Keratinocyte (primary cell): ENCODE measurements around the gene RALY. TPM values are rescaled to one million over a fixed set of nuclear protein-coding genes. Genes with fewer than 3 reads are reported as not detected.

Experiments used
- DNase-seq: peaks from one replicate; pipeline ENCODE4 v3.0.0-alpha.2; 2011; ENCODE audit warnings: low read depth, missing footprints, low spot score
- FAIRE-seq: peaks from 2 replicates; lab custom pipeline; 2011; peaks lifted over from hg19 to GRCh38; lab: Jason Lieb, UNC
- H2AFZ ChIP-seq: 2 replicates; pipeline ENCODE4 v1.6.0; 2012; ENCODE audit warnings: low read length, control low read depth, inconsistent platforms; ENCODE audit not compliant: control insufficient read depth
- H3K27ac ChIP-seq: 2 replicates; pipeline ENCODE4 v1.5.1; 2011; ENCODE audit warnings: low read length; ENCODE audit not compliant: control insufficient read depth, insufficient read depth
- H3K27me3 ChIP-seq: 3 replicates; pipeline ENCODE4 v1.6.0; 2011; ENCODE audit warnings: low read length; ENCODE audit not compliant: control insufficient read depth, insufficient read depth; ENCODE audit errors: extremely low read depth
- H3K36me3 ChIP-seq, 2 experiments: 2 replicates in 1 of 2; 3 replicates in 1 of 2; pipeline ENCODE4 v1.5.1; 2011; ENCODE audit warnings: low read length in 2 of 2, mild to moderate bottlenecking in 1 of 2; ENCODE audit not compliant: control insufficient read depth in 2 of 2, insufficient read depth in 2 of 2; ENCODE audit errors: extremely low read depth in 1 of 2
- H3K4me1 ChIP-seq: 3 replicates; pipeline ENCODE4 v1.5.1; 2011; ENCODE audit warnings: low read length; ENCODE audit not compliant: control insufficient read depth, insufficient read depth; ENCODE audit errors: extremely low read depth
- H3K4me2 ChIP-seq: 3 replicates; pipeline ENCODE4 v1.6.0; 2011; ENCODE audit warnings: low read depth, low read length; ENCODE audit not compliant: control insufficient read depth, insufficient read depth; ENCODE audit errors: extremely low read depth
- H3K4me3 ChIP-seq, 3 experiments: fragments of 200-600 bp in 1 of 3; sonication (generic) in 1 of 3; 2 replicates in 2 of 3; 3 replicates in 1 of 3; pipeline ENCODE4 v1.5.1; 2011 to 2016; ENCODE audit warnings: low read length in 3 of 3, mild to moderate bottlenecking in 3 of 3, control low read depth in 2 of 3, inconsistent platforms in 1 of 3, low read depth in 1 of 3, mixed read lengths in 1 of 3, mixed run types in 1 of 3, moderate library complexity in 1 of 3; ENCODE audit not compliant: control insufficient read depth in 2 of 3, insufficient read depth in 2 of 3; ENCODE audit errors: extremely low read depth in 1 of 3
- H3K79me2 ChIP-seq: 2 replicates; pipeline ENCODE4 v1.6.0; 2012; ENCODE audit warnings: low read length; ENCODE audit not compliant: control insufficient read depth, insufficient read depth
- H3K9ac ChIP-seq: 3 replicates; pipeline ENCODE4 v1.6.0; 2011; ENCODE audit warnings: low read length; ENCODE audit not compliant: control insufficient read depth, insufficient read depth; ENCODE audit errors: extremely low read depth
- H3K9me1 ChIP-seq: 3 replicates; pipeline ENCODE4 v1.6.0; 2011; ENCODE audit warnings: low read length; ENCODE audit not compliant: control insufficient read depth, insufficient read depth; ENCODE audit errors: extremely low read depth
- H3K9me3 ChIP-seq: 2 replicates; pipeline ENCODE4 v1.5.1; 2012; ENCODE audit warnings: low read depth, low read length; ENCODE audit not compliant: control insufficient read depth
- H4K20me1 ChIP-seq: 3 replicates; pipeline ENCODE4 v1.6.0; 2011; ENCODE audit warnings: low read length; ENCODE audit not compliant: control insufficient read depth, insufficient read depth; ENCODE audit errors: extremely low read depth
- EZH2 ChIP-seq: IDR thresholded peaks from one replicate; pipeline ENCODE4 v1.6.1; 2012; ENCODE audit warnings: inconsistent platforms, mild to moderate bottlenecking, low read length, moderate library complexity
- dilution Hi-C: fragments of 300-500 bp; cut with MboI; formaldehyde crosslinking; loops from one replicate; pipeline ENCODE4 v1.7.0; 2020; ENCODE audit warnings: low sequenced_read_pairs; ENCODE audit not compliant: extremely low pct_ligation_motif_present
- polyA plus RNA-seq, 5 experiments: library from polyadenylated mRNA; depleted of rRNA in 3 of 5; stranded (reverse) in 3 of 5; stranded (forward) in 1 of 5; unstranded in 1 of 5; fragments of >200 nt; gene quantifications; 1 replicate in 1 of 5; 2 replicates in 3 of 5; 3 replicates in 1 of 5; pipeline versions ENCODE4 v1.2.1 to v1.2.3, GENCODE V29; 2011 to 2012; ENCODE audit warnings: missing spikeins in 2 of 5, low read depth in 1 of 5, low replicate concordance in 1 of 5
- TF ChIP-seq, protein P1 (sequence below), 3 experiments: IDR thresholded peaks in 1 of 3; conservative IDR thresholded peaks in 1 of 3; optimal IDR thresholded peaks in 1 of 3; 2 replicates in 2 of 3; 3 replicates in 1 of 3; pipeline versions ENCODE3 to v1.5.1; 2011; ENCODE audit warnings: low read length in 3 of 3, mild to moderate bottlenecking in 3 of 3, moderate library complexity in 2 of 3, control low read depth in 1 of 3, inconsistent platforms in 1 of 3; ENCODE audit not compliant: insufficient read depth in 2 of 3; ENCODE audit errors: extremely low read depth in 1 of 3

Gene RALY
- polyA plus RNA-seq, 1 donor (not counting 4 experiments of a cell fraction or from before 2014, with no cell fraction given): 118 TPM

DNA sequence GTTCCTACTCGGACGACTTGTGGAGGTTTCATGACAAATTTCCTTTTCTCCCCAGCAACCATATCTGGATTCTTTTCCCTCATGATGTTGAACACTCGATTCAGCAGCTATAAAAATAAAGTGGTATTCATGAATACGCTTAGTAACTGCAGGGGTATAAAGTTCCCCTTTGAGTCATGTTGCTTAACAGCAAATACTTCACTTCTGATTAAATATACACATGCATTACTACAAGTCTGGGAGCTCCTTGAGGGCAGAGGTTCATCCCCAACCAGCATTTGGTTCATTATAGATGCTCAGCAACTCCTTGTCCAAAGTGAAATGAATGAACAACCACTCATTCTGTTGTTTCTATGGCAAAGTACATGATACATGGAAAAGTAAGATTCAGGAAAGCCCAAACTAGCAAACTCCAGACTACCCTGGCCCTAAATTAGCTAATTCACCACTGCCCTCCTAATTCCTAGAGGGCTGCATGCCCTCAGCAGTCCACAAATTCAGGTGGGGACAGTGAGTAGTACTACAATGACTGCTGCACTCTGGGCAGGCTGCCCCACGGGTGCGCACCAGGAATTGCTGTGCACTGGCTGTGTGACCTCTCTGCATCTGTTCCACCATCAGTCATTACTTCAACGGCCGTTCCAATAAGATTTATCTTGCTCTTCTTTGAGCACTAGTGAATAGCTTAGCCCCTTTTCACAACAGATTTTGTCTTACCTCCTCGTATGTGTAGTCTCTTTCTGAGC is 103.2 kb downstream of the RALY start:
- no peak overlapping the region for H3K4me3 ChIP-seq
- no peak for FAIRE-seq
- no peak overlapping the region for H2AFZ ChIP-seq
- no peaks in the 10 kb centered on the region for H3K9me1 ChIP-seq
- no peak overlapping the region for H3K4me2 ChIP-seq
- DNase-seq: no peak
- no peaks in the 10 kb centered on the region for H3K4me1 ChIP-seq
- H3K36me3 ChIP-seq: peaks cover 40 to 69% of the 10 kb centered on the region in 2 experiments
- TF ChIP-seq, protein P1, sequence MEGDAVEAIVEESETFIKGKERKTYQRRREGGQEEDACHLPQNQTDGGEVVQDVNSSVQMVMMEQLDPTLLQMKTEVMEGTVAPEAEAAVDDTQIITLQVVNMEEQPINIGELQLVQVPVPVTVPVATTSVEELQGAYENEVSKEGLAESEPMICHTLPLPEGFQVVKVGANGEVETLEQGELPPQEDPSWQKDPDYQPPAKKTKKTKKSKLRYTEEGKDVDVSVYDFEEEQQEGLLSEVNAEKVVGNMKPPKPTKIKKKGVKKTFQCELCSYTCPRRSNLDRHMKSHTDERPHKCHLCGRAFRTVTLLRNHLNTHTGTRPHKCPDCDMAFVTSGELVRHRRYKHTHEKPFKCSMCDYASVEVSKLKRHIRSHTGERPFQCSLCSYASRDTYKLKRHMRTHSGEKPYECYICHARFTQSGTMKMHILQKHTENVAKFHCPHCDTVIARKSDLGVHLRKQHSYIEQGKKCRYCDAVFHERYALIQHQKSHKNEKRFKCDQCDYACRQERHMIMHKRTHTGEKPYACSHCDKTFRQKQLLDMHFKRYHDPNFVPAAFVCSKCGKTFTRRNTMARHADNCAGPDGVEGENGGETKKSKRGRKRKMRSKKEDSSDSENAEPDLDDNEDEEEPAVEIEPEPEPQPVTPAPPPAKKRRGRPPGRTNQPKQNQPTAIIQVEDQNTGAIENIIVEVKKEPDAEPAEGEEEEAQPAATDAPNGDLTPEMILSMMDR (optimal IDR thresholded peaks at IDR 0.05 in 1 of 3, IDR thresholded peaks at IDR 0.05 in 1 of 3, conservative IDR thresholded peaks at IDR 0.05 in 1 of 3; ENCODE audit: extremely low read depth in 1 of 3, insufficient read depth in 2 of 3, low read length in 3 of 3): no peak
- no peak for TF ChIP-seq EZH2
- no peaks in the 10 kb centered on the region for H3K27me3 ChIP-seq
- dilution Hi-C loops: no loop called here
- no peaks in the 10 kb centered on the region for H3K9me3 ChIP-seq
- H3K9ac ChIP-seq: no peak overlapping the region
- H4K20me1 ChIP-seq: peaks cover 31% of the 10 kb centered on the region
- H3K79me2 ChIP-seq: peaks cover 39% of the 10 kb centered on the region
- no peak overlapping the region for H3K27ac ChIP-seq

DNA sequence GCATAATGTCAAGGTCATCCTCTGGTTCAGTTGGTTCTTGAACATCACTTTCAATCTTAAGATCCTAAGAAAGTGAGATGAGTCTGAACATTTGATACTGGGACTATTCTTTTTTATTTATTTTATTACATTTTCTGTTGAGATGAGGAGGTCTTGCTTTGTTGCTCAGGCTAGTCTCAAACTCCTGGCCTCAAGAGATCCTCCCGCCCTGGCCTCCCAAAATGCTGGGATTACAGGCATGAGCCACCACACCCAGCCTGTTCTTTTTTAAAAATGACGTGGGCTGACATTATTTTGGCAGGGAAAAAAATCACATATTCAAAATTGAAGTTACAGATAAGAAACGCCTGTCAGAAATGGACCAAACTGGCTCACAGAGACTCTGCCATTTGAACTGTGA is 104.9 kb downstream of the RALY start:
- no peak overlapping the region for H3K4me2 ChIP-seq
- H3K79me2 ChIP-seq: peaks cover 52% of the 10 kb centered on the region
- no peak overlapping the region for H3K9ac ChIP-seq
- DNase-seq (no peak), FAIRE-seq (no peak)
- peaks cover 27% of the 10 kb centered on the region for H4K20me1 ChIP-seq
- dilution Hi-C loops: no loop called here
- H3K9me3 ChIP-seq: no peaks in the 10 kb centered on the region
- peaks cover 37 to 64% of the 10 kb centered on the region in 2 experiments for H3K36me3 ChIP-seq
- no peaks in the 10 kb centered on the region for H3K9me1 ChIP-seq
- H3K4me1 ChIP-seq: no peaks in the 10 kb centered on the region
- H3K4me3 ChIP-seq: no peak overlapping the region
- H3K27me3 ChIP-seq: no peaks in the 10 kb centered on the region
- H2AFZ ChIP-seq: no peak overlapping the region
- no peak overlapping the region for H3K27ac ChIP-seq
- no peak for TF ChIP-seq EZH2
- TF ChIP-seq, protein P1 (optimal IDR thresholded peaks at IDR 0.05 in 1 of 3, IDR thresholded peaks at IDR 0.05 in 1 of 3, conservative IDR thresholded peaks at IDR 0.05 in 1 of 3; ENCODE audit: extremely low read depth in 1 of 3, insufficient read depth in 2 of 3, low read length in 3 of 3): no peak
